ENCODE data around the gene PACS1. TPM values are rescaled to one million over a fixed set of nuclear protein-coding genes. Genes with fewer than 3 reads are reported as not detected.

PACS1 gene
- total RNA-seq, 4 donors from 2014 or later: 37.1 to 97.8 (median 54.3) TPM

DNA sequence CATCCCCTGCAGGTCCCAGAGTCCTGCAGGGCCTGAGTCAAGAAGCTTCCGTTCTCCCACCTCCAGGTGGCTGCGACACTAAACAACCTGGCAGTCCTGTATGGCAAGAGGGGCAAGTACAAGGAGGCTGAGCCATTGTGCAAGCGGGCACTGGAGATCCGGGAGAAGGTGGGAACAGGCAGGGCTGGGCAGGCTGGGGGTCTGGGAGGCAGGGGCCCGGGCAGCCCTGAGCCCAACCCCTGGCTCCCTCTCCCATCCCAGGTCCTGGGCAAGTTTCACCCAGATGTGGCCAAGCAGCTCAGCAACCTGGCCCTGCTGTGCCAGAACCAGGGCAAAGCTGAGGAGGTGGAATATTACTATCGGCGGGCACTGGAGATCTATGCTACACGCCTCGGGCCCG is 193.7 kb downstream of the PACS1 start:
- Histone ChIP-seq H3K27ac (replicated peaks in 1 of 4) (no peak overlapping the region), H3K4me3 (no peak overlapping the region), H3K4me1 (peaks cover 13 to 29% (median 25%) of the 10 kb centered on the region in 4 donors), H3K27me3 (no peaks in the 10 kb centered on the region), H3K36me3 (peaks cover 10 to 75% (median 69%) of the 10 kb centered on the region in 4 donors), H3K9me3 (no peaks in the 10 kb centered on the region)
- 90% methylated on average over 8 of the region's 10 CpGs for WGBS
- no peak for DNase-seq (ENCODE audit: extremely low spot score)
- intact Hi-C loops (cut with DNase I): no loop called here
- TF ChIP-seq CTCF (IDR thresholded peaks at IDR 0.05): no peak
- no peak for TF ChIP-seq EP300 (IDR thresholded peaks at IDR 0.05)
- no peak for TF ChIP-seq POLR2A (IDR thresholded peaks at IDR 0.05; ENCODE audit: low read depth)
- TF ChIP-seq POLR2AphosphoS5 (IDR thresholded peaks at IDR 0.05): no peak

GRCh38 chr11:66264383-66264782 is 194.3 kb downstream of the PACS1 start:
- Histone ChIP-seq H3K4me1 (peaks cover 14 to 29% (median 24%) of the 10 kb centered on the region in 4 donors), H3K27me3 (no peaks in the 10 kb centered on the region), H3K27ac (replicated peaks in 1 of 4) (no peak overlapping the region), H3K4me3 (no peak overlapping the region), H3K36me3 (peaks cover 10 to 71% (median 68%) of the 10 kb centered on the region in 4 donors), H3K9me3 (no peaks in the 10 kb centered on the region)
- DNase-seq (ENCODE audit: extremely low spot score): no peak
- 89% methylated on average over 6 of the region's 8 CpGs for WGBS
- TF ChIP-seq POLR2A (IDR thresholded peaks at IDR 0.05; ENCODE audit: low read depth) (no peak), EP300 (IDR thresholded peaks at IDR 0.05) (no peak), POLR2AphosphoS5 (IDR thresholded peaks at IDR 0.05) (no peak), CTCF (IDR thresholded peaks at IDR 0.05) (no peak)
- intact Hi-C loops (cut with DNase I): no loop called here

GRCh38 chr11:66264914-66265313 is 194.8 kb downstream of the PACS1 start:
- TF ChIP-seq CTCF (IDR thresholded peaks at IDR 0.05): peak in 1 of 3 experiments; percentile 26
- TF ChIP-seq POLR2A (IDR thresholded peaks at IDR 0.05; ENCODE audit: low read depth): no peak
- no peak for DNase-seq (ENCODE audit: extremely low spot score)
- Histone ChIP-seq H3K27ac (replicated peaks in 1 of 4) (peak overlapping the region in 3 of 4 donors; percentile 5 to 95 (median 18)), H3K9me3 (no peaks in the 10 kb centered on the region), H3K27me3 (no peaks in the 10 kb centered on the region), H3K4me1 (peaks cover 19 to 33% (median 29%) of the 10 kb centered on the region in 4 donors), H3K36me3 (peaks cover 10 to 66% (median 65%) of the 10 kb centered on the region in 4 donors), H3K4me3 (no peak overlapping the region)
- intact Hi-C loops (cut with DNase I): no loop called here
- 71% methylated on average over 11 of the region's 12 CpGs for WGBS

GRCh38 chr11:66265531-66266377 is 195.7 kb downstream of the PACS1 start:
- Histone ChIP-seq H3K36me3 (peaks cover 10 to 61% (median 56%) of the 10 kb centered on the region in 4 donors), H3K27ac (replicated peaks in 1 of 4) (peak overlapping the region; percentile 95 to 98 (median 97)), H3K27me3 (no peaks in the 10 kb centered on the region), H3K4me1 (peaks cover 27 to 41% (median 38%) of the 10 kb centered on the region in 4 donors), H3K9me3 (no peaks in the 10 kb centered on the region), H3K4me3 (no peak overlapping the region)
- DNase-seq (ENCODE audit: extremely low spot score): no peak
- WGBS: 95% methylated on average over 13 of the region's 26 CpGs
- intact Hi-C loops (cut with DNase I): no loop called here
- TF ChIP-seq CTCF (IDR thresholded peaks at IDR 0.05) (no peak), POLR2A (IDR thresholded peaks at IDR 0.05; ENCODE audit: low read depth) (no peak), EP300 (IDR thresholded peaks at IDR 0.05) (no peak), POLR2AphosphoS5 (IDR thresholded peaks at IDR 0.05) (no peak)
